MM.1S (cell line): ENCODE results near the gene POLD4.

ENCODE experiments used
- CTCF ChIP-seq: fragments of 300-600 bp; sonication (generic); IDR thresholded peaks from 2 replicates; pipeline ENCODE4 v1.5.1; 2016; ENCODE audit warnings: antibody characterized with exemption, low read length, mixed read lengths
- EZH2 ChIP-seq: fragments of 300-600 bp; sonication (generic); optimal IDR thresholded peaks from 2 replicates; pipeline ENCODE3; 2017; ENCODE audit warnings: low read depth, mild to moderate bottlenecking, antibody characterized with exemption, low read length, mixed read lengths

GRCh38 chr11:67373648-67374570 is 20.6 kb upstream of the POLD4 start:
- TF ChIP-seq CTCF (peak; percentile 73), EZH2 (no peak)
